Globus pallidus (tissue), 1 donor: ENCODE measurements around the gene ESM1.
"Not testable (repeated sequence)": the region's sequence is repeated elsewhere in the genome, so short reads cannot be mapped to it uniquely, and the experiment has no call there.

Source experiments
- DNase-seq: peaks from one replicate; pipeline ENCODE4 v3.0.0-alpha.2; 2015; ENCODE audit warnings: low spot score

ESM1 gene, protein sequence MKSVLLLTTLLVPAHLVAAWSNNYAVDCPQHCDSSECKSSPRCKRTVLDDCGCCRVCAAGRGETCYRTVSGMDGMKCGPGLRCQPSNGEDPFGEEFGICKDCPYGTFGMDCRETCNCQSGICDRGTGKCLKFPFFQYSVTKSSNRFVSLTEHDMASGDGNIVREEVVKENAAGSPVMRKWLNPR

DNA sequence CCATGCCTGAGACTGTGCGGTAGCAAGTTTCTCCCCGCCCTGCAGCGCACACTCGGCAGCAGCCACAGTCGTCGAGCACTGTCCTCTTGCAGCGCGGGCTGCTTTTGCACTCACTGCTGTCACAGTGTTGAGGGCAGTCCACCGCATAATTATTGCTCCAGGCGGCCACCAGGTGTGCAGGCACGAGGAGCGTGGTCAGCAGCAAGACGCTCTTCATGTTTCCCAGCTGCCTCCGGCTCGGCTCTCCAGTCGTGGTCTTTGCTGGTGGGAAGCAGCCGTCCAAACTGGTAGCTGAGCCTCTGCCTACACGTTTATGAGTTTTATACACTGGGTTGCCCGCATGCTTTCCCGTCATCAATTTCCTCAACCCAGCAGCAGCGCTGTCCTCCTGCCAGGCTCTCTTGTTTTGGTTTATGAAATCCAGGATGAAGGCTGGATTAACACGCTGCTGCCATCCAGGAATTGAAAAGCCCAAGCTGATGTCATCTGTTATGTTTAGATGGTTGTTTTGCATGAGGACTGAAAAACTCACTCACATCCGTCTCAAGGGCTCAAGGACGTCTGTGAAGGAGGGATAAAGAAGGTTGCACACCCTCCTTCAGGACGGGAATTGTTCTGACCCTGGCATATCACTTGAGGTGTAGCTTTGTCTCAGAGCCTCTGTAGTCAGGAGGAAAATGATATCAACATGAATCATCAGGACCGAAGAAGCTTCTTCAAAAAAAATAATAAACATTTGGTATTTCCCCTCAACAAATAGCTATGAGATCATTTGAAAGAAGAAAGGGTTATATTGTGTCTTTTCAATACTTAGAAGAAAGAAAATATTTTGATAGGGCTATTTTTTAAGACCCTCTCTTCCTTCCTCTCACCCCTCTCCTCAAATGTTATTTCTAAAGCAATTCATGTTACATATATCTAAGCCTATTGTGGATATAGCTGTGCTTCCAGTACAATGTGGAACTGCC is at the start of gene ESM1:
Gene ESM1 (minus strand): TSS at position 293 of the 968 bp plus-strand sequence. CDS start 76 bp downstream, at position 217.
- no peak for DNase-seq

GRCh38 chr5:55033568-55033967 is 48.2 kb upstream of the ESM1 start:
- no peak for DNase-seq

GRCh38 chr5:55031492-55031891 is 46.1 kb upstream of the ESM1 start:
- no peak for DNase-seq

DNA sequence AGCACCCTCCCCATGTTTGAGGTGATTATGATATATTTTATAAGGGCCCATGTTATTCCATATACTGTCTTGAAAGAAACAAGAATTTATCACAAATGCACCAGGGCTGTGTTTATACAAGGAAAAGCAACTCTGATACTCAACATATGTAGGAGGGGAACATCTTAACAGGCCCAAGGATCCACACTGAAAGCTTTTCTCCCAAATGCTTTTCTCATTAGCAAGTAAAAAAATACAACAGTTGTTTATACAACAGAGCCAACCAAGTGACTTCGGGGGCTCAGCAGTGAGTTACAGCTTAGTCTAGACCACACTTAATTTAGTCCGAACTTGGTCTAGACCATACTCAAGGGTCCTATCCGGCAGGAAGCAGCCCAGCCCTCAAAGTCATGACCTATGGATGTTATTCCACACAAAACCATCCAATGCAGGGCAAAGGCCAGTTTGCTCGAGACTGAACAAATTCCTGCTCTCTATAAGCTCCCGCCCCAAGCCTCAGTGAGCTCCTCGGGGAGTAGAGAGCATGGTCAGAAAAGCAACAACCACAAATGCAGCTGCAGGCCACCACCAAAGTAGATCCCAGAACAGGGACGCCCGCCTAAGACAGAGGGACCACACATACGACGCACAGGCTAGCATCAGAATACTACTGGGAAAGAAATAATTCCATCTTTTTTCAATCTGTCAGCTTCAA is 45.4 kb upstream of the ESM1 start:
- no peak for DNase-seq

- DNase-seq: no peak
Observed at GRCh38 chr5:55030220-55030619, 44.8 kb upstream of the ESM1 start.

GRCh38 chr5:55027595-55027994 is 42.2 kb upstream of the ESM1 start:
- no peak for DNase-seq

DNA sequence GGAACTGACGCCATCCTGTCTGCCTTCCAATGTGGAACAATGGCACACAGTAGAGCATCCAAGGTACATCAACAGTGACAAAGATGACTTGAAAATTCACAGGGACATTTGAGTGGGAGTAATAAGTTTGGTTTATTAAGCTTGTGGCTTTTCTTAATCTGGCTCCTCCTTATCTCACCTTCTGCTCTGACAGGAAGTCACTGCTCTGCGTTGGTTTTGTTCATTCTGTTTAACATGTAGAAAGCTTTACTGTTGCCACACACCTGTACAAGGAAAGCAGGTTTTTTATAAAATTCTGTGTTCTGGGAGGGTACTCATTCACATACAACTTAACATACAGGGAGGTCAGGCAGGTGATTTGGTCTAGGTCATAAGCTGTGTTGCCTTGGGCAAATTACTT is 37.1 kb upstream of the ESM1 start:
- no peak for DNase-seq

GRCh38 chr5:55021821-55022220 is 36.4 kb upstream of the ESM1 start:
- no peak for DNase-seq

DNA sequence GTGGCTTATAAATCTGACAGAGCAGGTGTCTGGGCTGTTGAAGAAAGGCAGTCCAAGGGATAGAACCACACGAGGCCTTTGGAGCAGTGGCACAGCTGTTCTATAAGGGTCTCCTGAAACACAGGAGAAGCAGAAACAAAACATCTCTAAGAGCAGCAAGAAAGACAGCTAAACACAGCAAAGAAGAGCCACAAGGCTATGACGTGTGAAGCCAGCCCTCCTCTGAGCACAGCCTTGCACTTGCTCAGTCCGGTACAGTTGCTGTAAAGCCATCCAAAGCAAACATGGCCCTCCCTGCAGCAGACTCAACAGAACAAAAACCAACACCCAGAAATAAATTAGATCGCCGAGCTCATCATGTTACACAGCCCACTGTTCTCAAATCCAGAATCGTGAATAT is 36.0 kb upstream of the ESM1 start:
- no peak for DNase-seq

DNA sequence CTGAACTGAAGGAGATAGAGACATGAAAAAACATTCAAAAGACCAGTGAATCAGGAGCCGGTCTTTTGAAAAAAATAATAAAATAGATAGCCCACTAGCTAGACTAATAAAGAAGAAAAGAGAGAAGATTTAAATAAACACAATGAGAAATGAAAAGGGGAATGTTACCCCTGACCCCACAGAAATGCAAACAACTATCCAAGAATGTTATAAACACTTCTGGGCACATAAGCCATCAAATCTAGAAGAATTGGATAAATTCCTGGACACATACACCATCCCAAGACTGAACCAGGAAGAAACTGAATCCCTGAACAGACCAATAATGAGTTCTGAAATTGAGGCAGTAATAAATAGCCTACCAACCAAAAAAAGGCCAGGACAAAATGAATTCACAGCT is 24.8 kb upstream of the ESM1 start:
- not testable (repeated sequence) for DNase-seq

GRCh38 chr5:55004729-55005128 is 19.3 kb upstream of the ESM1 start:
- DNase-seq: no peak

DNA sequence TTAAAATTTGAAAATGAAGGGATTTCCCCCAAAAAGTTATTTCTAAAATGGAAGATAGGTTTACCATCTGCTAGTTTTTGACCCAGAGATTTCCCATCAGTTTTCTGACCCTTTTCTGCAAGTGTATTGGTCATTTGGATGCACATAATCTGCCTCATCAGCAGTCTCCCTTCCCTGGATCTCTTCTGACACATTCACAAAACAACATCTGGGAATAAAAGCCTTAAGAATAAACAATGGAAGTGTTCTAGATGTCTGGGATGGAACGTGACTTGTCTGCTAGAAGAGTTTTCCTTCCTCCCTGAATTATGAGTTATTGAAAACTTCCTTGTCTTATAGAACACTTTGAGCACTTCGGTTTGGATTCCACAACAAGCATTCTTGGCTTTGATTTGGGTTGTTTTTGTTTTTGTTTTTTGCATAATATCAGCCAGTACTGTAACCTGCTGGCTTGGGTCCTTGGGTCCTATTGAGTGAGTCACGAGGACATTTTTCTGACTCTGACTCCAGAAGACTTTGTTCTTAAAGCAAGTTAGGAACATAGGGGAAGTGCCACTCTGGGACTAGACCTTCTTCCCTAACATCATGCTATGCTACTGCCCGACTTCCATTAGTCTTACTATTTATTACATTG is 18.2 kb upstream of the ESM1 start:
- no peak for DNase-seq

- DNase-seq: not testable (repeated sequence)
Observed at GRCh38 chr5:55002166-55002565, 16.8 kb upstream of the ESM1 start.

GRCh38 chr5:54997081-54997480 is 11.7 kb upstream of the ESM1 start:
- DNase-seq: no peak

DNA sequence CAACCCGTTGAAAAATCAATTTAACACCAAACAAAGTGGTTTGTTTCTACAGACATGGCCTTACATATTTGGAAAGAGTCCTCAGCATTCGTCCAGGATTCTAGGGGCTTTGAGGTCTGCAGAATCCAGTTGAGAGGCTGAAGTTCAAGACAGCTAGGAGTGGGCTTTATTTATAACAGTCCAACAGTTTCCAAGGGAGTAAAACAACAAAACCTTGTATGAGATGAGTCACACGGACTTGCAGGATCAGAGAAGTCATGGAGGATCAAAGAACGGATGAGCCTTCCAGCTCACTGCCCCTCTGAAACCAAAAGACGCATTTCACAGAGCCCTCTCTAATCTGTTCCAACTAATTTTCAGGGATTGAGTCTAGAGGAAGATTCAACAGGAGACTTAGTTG is 11.1 kb upstream of the ESM1 start:
- DNase-seq: no peak

- no peak for DNase-seq
Observed at GRCh38 chr5:54995168-54995567, 9.8 kb upstream of the ESM1 start.

GRCh38 chr5:54994628-54995027 is 9.2 kb upstream of the ESM1 start:
- no peak for DNase-seq

- no peak for DNase-seq
Observed at GRCh38 chr5:54993318-54993717, 7.9 kb upstream of the ESM1 start.

- DNase-seq: no peak
Observed at GRCh38 chr5:54991416-54991815, 6.0 kb upstream of the ESM1 start.

- DNase-seq: no peak
Observed at GRCh38 chr5:54990841-54991258, 5.5 kb upstream of the ESM1 start.

DNA sequence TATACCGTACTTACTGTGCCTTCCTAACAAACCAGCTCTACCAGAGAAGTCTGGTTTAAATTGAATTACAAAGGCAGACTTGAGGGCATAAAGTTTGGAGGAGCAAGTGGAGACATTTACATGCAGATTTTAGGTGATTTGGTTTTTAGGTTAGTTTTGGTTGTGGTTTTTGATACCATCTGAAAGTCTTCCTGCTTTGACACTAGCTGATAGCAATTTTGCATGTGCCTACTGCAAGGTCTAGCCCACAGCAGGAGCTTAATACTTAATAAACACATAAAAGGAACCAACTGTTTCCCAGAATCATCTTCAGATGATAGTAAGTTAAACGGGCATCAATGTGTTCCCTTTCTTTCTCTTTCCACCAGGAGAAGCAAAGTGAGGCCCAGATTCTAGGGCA is 3.4 kb upstream of the ESM1 start:
- DNase-seq: no peak

- no peak for DNase-seq
Observed at GRCh38 chr5:54988218-54988617, 2.8 kb upstream of the ESM1 start.
